ENCODE data around the gene NETO2. TPM values are rescaled to one million over a fixed set of nuclear protein-coding genes. Genes with fewer than 3 reads are reported as not detected.
A peak's percentile ranks its signal among the peaks of the same experiment; 100 is the strongest.

Gene NETO2
- total and polyA plus RNA-seq, 2 of the 13 experiments (the other 11 are each of a cell fraction or from before 2014, with no cell fraction given): 8.2 to 13.5 TPM

GRCh38 chr16:47058295-47059086, 85.3 kb downstream of the NETO2 start (continued):
- TF ChIP-seq STAT5B (CRISPR knock-in tag; IDR thresholded peaks at IDR 0.05) (no peak), ZNF816 (CRISPR knock-in tag; IDR thresholded peaks at IDR 0.05; ENCODE audit: borderline replicate concordance) (0 out of 2 replicates have a peak, but pooled peaks have one; percentile 68), ATAD3A (CRISPR knock-in tag; IDR thresholded peaks at IDR 0.05) (no peak), HCFC1 (IDR thresholded peaks at IDR 0.05; ENCODE audit: low read depth, low read length) (no peak), POLR2A (IDR thresholded peaks at IDR 0.05; ENCODE audit: insufficient read depth in 1 of 2, low read depth in 2 of 2, low read length in 2 of 2) (peak in 1 of 2 experiments; percentile 60; a peak in 2 of 4 replicates), ZNF776 (CRISPR knock-in tag; IDR thresholded peaks at IDR 0.05) (no peak), ARID5B (CRISPR knock-in tag; IDR thresholded peaks at IDR 0.05) (peak; percentile 84), HMG20B (CRISPR knock-in tag; conservative IDR thresholded peaks at IDR 0.05) (no peak), ZNF10 (CRISPR knock-in tag; IDR thresholded peaks at IDR 0.05; ENCODE audit: borderline replicate concordance, low read depth) (no peak), TCF7 (IDR thresholded peaks at IDR 0.05; ENCODE audit: low read depth) (peak; percentile 70), ZNF646 (CRISPR knock-in tag; IDR thresholded peaks at IDR 0.05) (no peak), SP1 (IDR thresholded peaks at IDR 0.05) (no peak), SP1 (CRISPR knock-in tag; IDR thresholded peaks at IDR 0.05) (no peak), MXD3 (CRISPR knock-in tag; IDR thresholded peaks at IDR 0.05) (no peak), USF2 (IDR thresholded peaks at IDR 0.05; ENCODE audit: low read depth, low read length) (no peak), USF2 (CRISPR knock-in tag; IDR thresholded peaks at IDR 0.05; ENCODE audit: borderline replicate concordance) (no peak; the same call in 1 of the 2 replicates), ZNF263 (CRISPR knock-in tag; IDR thresholded peaks at IDR 0.05) (peak; percentile 95), SP4 (CRISPR knock-in tag; IDR thresholded peaks at IDR 0.05) (no peak)

Data from HepG2 (cell line).